GM10266 (cell line): ENCODE data around the gene TRA2B.

Source experiments
- DNase-seq: peaks from one replicate; pipeline ENCODE4 v3.0.0; 2012; ENCODE audit errors: extremely low spot score
- CTCF ChIP-seq: IDR thresholded peaks from 2 replicates; pipeline ENCODE4 v1.5.1; 2012; ENCODE audit warnings: mild to moderate bottlenecking, low read depth; ENCODE audit not compliant: control insufficient read depth, insufficient read depth; ENCODE audit errors: missing control alignments

TRA2B gene

DNA sequence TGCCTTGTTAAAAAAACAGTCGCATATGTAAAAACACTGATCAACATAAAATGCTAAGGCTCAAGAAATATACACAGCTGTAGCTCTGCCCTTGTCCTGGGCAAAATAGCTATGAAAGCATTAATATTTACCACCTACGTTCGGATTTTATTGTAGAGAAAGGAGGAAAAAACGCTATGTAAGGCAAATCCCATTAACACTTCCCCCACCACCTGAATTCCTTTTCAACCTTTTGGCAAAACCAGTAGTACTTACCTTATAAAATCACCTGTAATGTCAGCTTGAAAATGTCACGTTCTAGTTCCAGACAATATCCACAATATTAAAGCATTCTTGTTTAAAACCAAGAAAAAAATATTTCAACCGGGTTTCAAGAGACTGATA is 3.6 kb downstream of the TRA2B start:
- DNase-seq: no peak
- no peak for TF ChIP-seq CTCF

GRCh38 chr3:185933374-185934173 is 4.2 kb downstream of the TRA2B start:
- no peak for TF ChIP-seq CTCF
- no peak for DNase-seq

DNA sequence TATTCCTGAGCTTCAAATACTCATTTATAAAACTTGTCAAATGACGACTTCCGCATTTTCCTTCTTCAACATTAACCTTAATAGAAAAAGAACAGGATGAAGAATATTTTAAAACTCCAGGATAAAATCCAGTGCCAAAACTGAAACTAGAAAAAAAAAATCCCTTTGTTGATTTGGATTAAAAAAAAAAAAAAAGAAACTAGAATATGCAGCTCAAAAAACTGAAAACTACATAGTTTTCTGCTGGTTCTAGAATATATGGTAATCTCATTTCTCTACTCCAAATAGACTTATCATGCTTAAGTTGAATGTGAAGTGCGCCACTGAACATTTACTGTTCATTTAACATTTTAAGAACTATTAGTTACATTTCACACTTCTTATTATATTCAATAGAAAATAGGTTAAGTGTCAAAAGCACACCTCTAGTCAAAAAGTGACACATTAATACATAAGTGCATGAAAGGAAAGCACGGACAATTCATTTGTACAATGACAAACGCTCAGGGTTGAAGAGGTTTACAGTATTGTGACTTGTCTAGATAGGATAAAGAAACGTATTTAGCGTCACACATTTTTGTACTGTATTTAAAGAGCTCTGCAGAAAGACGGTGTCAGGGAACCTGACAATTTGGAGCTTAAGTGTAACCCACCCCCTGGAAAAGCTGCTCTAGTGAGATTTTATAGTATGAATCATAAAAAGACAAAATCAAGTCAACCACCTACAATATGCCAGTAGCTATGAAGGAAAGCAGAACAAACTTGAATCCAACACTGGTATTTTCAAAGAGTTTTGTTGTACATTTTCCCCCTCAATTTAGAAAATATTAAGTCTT is 5.8 kb downstream of the TRA2B start:
- no peak for TF ChIP-seq CTCF
- no peak for DNase-seq

DNA sequence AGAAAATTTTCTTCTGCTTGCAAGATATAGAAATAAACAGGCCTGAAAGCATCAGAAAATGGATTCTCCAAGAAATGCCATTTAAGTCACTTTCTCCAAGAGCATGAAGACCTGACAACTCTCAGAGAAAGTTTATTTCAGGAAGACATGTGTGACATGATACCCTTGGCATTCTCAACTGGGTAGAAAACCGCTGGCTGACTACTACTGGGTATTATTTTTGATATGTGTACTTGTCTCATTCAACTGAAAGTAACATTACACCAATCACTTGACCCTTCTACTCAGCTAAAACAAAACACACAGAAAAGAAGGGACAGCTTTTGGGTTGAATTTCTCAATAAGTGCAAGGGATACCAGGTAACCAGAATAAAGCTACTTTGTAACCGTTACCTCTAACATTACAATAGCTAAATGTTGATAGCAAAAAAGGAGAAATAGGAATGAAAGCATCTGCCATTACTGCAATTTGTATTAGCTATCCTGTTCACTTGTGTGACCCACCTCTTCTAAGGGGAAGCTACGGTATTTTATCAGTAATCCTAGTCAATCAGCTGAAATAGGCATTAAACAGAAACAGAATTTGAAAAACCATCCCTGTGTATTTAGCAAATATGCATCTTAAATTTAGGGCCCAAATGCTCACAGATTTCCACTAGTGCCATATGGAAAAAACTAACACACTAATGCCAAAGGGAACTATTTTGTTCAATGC is 7.3 kb downstream of the TRA2B start:
- DNase-seq: no peak
- no peak for TF ChIP-seq CTCF

DNA sequence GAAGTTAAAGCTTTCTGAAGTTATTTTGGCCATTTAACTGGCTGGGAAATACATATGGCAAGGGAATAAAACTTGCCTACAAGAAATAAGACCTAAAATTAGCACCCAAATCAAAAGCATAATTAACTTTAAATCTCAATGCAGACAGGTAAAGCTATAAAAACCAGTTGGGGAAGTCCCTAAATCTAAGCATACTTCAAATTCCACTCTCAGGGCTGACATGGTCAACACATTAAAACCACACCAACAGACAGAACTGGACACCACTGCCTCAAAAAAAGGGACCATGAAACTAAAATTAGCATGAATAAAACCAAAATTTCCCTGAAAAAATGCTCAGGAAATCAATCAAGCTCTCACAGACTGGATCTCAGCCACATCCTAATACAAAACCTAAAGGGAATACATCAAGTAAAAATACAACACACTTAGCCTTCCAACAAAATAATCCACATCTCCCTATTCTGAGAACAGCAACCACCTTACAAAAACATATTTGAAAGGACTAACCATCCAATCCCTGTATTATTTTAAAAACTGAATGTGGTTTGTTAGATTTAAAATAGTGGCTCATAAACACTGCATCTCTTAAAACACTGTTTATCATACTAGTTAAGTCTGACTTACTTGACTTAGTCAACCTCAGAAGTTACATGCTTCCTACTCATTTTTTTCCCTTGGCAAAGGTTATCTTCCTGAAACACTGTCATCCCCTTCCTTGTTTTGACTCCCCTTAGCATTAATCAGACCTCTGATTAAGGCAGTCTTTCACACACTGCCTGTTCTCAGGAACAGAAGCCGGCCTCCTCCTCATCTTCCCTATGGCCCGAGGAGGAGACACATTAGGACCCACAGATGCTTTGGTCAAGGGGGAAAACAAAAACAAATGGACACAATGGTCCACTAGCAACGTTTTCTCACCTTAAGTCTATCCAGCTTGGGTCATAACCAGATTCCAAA is 8.3 kb downstream of the TRA2B start:
- no peak for DNase-seq
- TF ChIP-seq CTCF: no peak

GRCh38 chr3:185928496-185928895 is 9.3 kb downstream of the TRA2B start:
- TF ChIP-seq CTCF: no peak
- no peak for DNase-seq
